WTC11 (cell line): ENCODE data around the gene GPR157. TPM values are rescaled to one million over a fixed set of nuclear protein-coding genes. Genes with fewer than 3 reads are reported as not detected.

Experiments
- ATAC-seq: fragments of 200-7000 bp; cut with Tn5 transposase; 2 replicates; pipeline ENCODE4 v1.10.0; 2021; ENCODE audit warnings: mild to moderate bottlenecking, moderate library complexity
- CTCF ChIA-PET: fragments of 300-600 bp; sonication (Branson Sonifier 250); formaldehyde crosslinking; loops from one replicate; lab custom pipeline; 2021; ENCODE audit warnings: antibody characterized with exemption; lab: Charles Lee
- POLR2A ChIA-PET: fragments of 350-600 bp; sonication (Branson Sonifier 250); formaldehyde crosslinking; loops from one replicate; lab custom pipeline; 2021; ENCODE audit warnings: antibody characterized with exemption; lab: Charles Lee
- DNase-seq: peaks from one replicate; pipeline ENCODE4 v3.0.0; 2021; ENCODE audit warnings: low spot score
- H3K27ac Mint-ChIP-seq: 2 replicates; pipeline ENCODE4 v1.8.0; 2021; ENCODE audit warnings: mixed read lengths
- H3K27me3 Mint-ChIP-seq: 2 replicates; pipeline ENCODE4 v1.8.0; 2021; ENCODE audit warnings: low read depth, mild to moderate bottlenecking, moderate library complexity, mixed read lengths
- H3K36me3 Mint-ChIP-seq: 2 replicates; pipeline ENCODE4 v1.8.0; 2021; ENCODE audit warnings: mixed read lengths
- H3K4me1 Mint-ChIP-seq: 2 replicates; pipeline ENCODE4 v1.8.0; 2022; ENCODE audit warnings: mixed read lengths
- H3K4me3 Mint-ChIP-seq: 2 replicates; pipeline ENCODE4 v1.8.0; 2021; ENCODE audit warnings: mild to moderate bottlenecking, moderate library complexity, mixed read lengths
- H3K9me3 Mint-ChIP-seq: 2 replicates; pipeline ENCODE4 v1.8.0; 2021; ENCODE audit warnings: mixed read lengths
- AFF4 ChIP-seq: sonication (generic); formaldehyde crosslinking; IDR thresholded peaks from 2 replicates; pipeline ENCODE4 v1.8.1; 2023; ENCODE audit warnings: mild to moderate bottlenecking, missing genetic modification reagents, borderline replicate concordance
- ATF2 ChIP-seq: sonication (generic); formaldehyde crosslinking; IDR thresholded peaks from 2 replicates; pipeline ENCODE4 v1.8.1; 2022; ENCODE audit warnings: low read depth, missing genetic modification reagents, borderline replicate concordance
- ATF3 ChIP-seq: sonication (generic); formaldehyde crosslinking; conservative IDR thresholded peaks from 2 replicates; pipeline ENCODE4 v1.8.1; 2022; ENCODE audit warnings: mild to moderate bottlenecking, missing genetic modification reagents
- CDX4 ChIP-seq: fragments of 250-450 bp; sonication (Bioruptor Pico); IDR thresholded peaks from 2 replicates; pipeline ENCODE4 v1.9.0; 2021; ENCODE audit warnings: moderate library complexity, mild to moderate bottlenecking, inconsistent platforms, borderline replicate concordance
- ESRRA ChIP-seq: sonication (generic); formaldehyde crosslinking; IDR thresholded peaks from 2 replicates; pipeline ENCODE4 v1.8.1; 2022; ENCODE audit warnings: mild to moderate bottlenecking, missing genetic modification reagents, borderline replicate concordance
- FOXJ3 ChIP-seq: sonication (generic); formaldehyde crosslinking; IDR thresholded peaks from 2 replicates; pipeline ENCODE4 v1.9.0; 2021; ENCODE audit warnings: missing genetic modification reagents, mild to moderate bottlenecking, borderline replicate concordance
- FOXP4 ChIP-seq: sonication (generic); formaldehyde crosslinking; IDR thresholded peaks from 2 replicates; pipeline ENCODE4 v1.8.0; 2022; ENCODE audit warnings: mild to moderate bottlenecking, missing genetic modification reagents
- GABPB1 ChIP-seq: sonication (generic); formaldehyde crosslinking; IDR thresholded peaks from 2 replicates; pipeline ENCODE4 v1.8.1; 2023; ENCODE audit warnings: mild to moderate bottlenecking, missing genetic modification reagents
- IRF1 ChIP-seq: sonication (generic); formaldehyde crosslinking; IDR thresholded peaks from 2 replicates; pipeline ENCODE4 v1.8.0; 2023; ENCODE audit warnings: missing genetic modification reagents
- KAT7 ChIP-seq: sonication (generic); formaldehyde crosslinking; IDR thresholded peaks from 2 replicates; pipeline ENCODE4 v1.8.1; 2023; ENCODE audit warnings: missing genetic modification reagents, mild to moderate bottlenecking, borderline replicate concordance
- MAX ChIP-seq: sonication (generic); formaldehyde crosslinking; IDR thresholded peaks from 2 replicates; pipeline ENCODE4 v1.8.0; 2022; ENCODE audit warnings: mild to moderate bottlenecking, missing genetic modification reagents
- MYBL2 ChIP-seq: sonication (generic); formaldehyde crosslinking; IDR thresholded peaks from 2 replicates; pipeline ENCODE4 v1.8.1; 2023; ENCODE audit warnings: mild to moderate bottlenecking, moderate library complexity, missing genetic modification reagents
- NFE2L1 ChIP-seq: sonication (generic); formaldehyde crosslinking; IDR thresholded peaks from 2 replicates; pipeline ENCODE4 v1.8.1; 2023; ENCODE audit warnings: missing genetic modification reagents
- PREB ChIP-seq: sonication (generic); formaldehyde crosslinking; IDR thresholded peaks from 2 replicates; pipeline ENCODE4 v1.8.1; 2022; ENCODE audit warnings: mild to moderate bottlenecking, missing genetic modification reagents, moderate library complexity, borderline replicate concordance
- PRRX2 ChIP-seq: fragments of 250-450 bp; sonication (Bioruptor Pico); IDR thresholded peaks from 2 replicates; pipeline ENCODE4 v1.8.0; 2021; ENCODE audit warnings: mild to moderate bottlenecking
- RELA ChIP-seq: sonication (generic); formaldehyde crosslinking; IDR thresholded peaks from 2 replicates; pipeline ENCODE4 v1.8.1; 2022; ENCODE audit warnings: missing genetic modification reagents, mild to moderate bottlenecking, borderline replicate concordance
- RORB ChIP-seq: fragments of 250-450 bp; sonication (Bioruptor Pico); IDR thresholded peaks from 2 replicates; pipeline ENCODE4 v1.9.0; 2021; ENCODE audit warnings: mild to moderate bottlenecking
- SOX15 ChIP-seq: fragments of 250-450 bp; sonication (Bioruptor Pico); IDR thresholded peaks from 2 replicates; pipeline ENCODE4 v1.9.0; 2021; ENCODE audit warnings: mild to moderate bottlenecking
- TP53 ChIP-seq: sonication (generic); formaldehyde crosslinking; IDR thresholded peaks from 2 replicates; pipeline ENCODE4 v1.8.1; 2023; ENCODE audit warnings: mild to moderate bottlenecking, missing genetic modification reagents
- ZNF138 ChIP-seq: sonication (generic); formaldehyde crosslinking; conservative IDR thresholded peaks from 2 replicates; pipeline ENCODE4 v1.8.1; 2022; ENCODE audit warnings: mild to moderate bottlenecking, moderate library complexity, missing genetic modification reagents
- ZNF416 ChIP-seq: fragments of 250-450 bp; sonication (Bioruptor Pico); IDR thresholded peaks from 2 replicates; pipeline ENCODE4 v1.9.0; 2021; ENCODE audit warnings: mild to moderate bottlenecking, inconsistent platforms
- ZNF423 ChIP-seq: fragments of 250-450 bp; sonication (Bioruptor Pico); IDR thresholded peaks from 2 replicates; pipeline ENCODE4 v2.1.2; 2022; ENCODE audit warnings: mild to moderate bottlenecking, moderate library complexity
- total RNA-seq: library from RNA; stranded (reverse); gene quantifications from 3 replicates; pipeline ENCODE4 v1.2.3, GENCODE V29; 2021

Gene GPR157
- total RNA-seq, 1 experiment from 2014 or later, result 6.0 TPM

GRCh38 chr1:9120312-9120958, 8.5 kb downstream of the GPR157 start (continued):
- TF ChIP-seq ATF2 (CRISPR knock-in tag), result no peak
- no peak for TF ChIP-seq KAT7 (CRISPR knock-in tag)
- TF ChIP-seq ATF3 (CRISPR knock-in tag), result no peak
- no peak for TF ChIP-seq PREB (CRISPR knock-in tag)
- TF ChIP-seq FOXP4 (CRISPR knock-in tag), result no peak
- no peak for TF ChIP-seq MYBL2 (CRISPR knock-in tag)
- no peak for TF ChIP-seq PRRX2
- no peak for TF ChIP-seq GABPB1 (CRISPR knock-in tag)
- TF ChIP-seq IRF1, result no peak
- TF ChIP-seq ZNF416 (CRISPR knock-in tag), result no peak
- no peak for TF ChIP-seq ZNF138 (CRISPR knock-in tag)

GRCh38 chr1:9119745-9120144, 9.2 kb downstream of the GPR157 start:
- Mint-ChIP-seq H3K36me3 (no peaks in the 10 kb centered on the region), H3K4me1 (peaks cover 4% of the 10 kb centered on the region; the same call in 1 of the 2 replicates), H3K27ac (no peak overlapping the region), H3K4me3 (no peak overlapping the region), H3K9me3 (no peaks in the 10 kb centered on the region), H3K27me3 (no peaks in the 10 kb centered on the region)
- CTCF ChIA-PET, result interaction anchor here (2.8 kb wide), 1 partner anchor 9 kb away, joined by 14 read pairs; no protein-coding TSS in a partner anchor
- no peak for ATAC-seq
- POLR2A ChIA-PET, result no interaction called here
- DNase-seq, result no peak
- TF ChIP-seq SOX15 (no peak), ZNF423 (CRISPR knock-in tag) (no peak), AFF4 (CRISPR knock-in tag) (no peak), NFE2L1 (CRISPR knock-in tag) (no peak), TP53 (CRISPR knock-in tag) (no peak), RELA (no peak), RORB (CRISPR knock-in tag) (no peak), FOXJ3 (CRISPR knock-in tag) (no peak), CDX4 (CRISPR knock-in tag) (no peak), MAX (CRISPR knock-in tag) (no peak), ESRRA (CRISPR knock-in tag) (no peak)
